HG02970 (cell line): ENCODE results near the gene ZNF653.
"Not testable (repeated sequence)": the region's sequence is repeated elsewhere in the genome, so short reads cannot be mapped to it uniquely, and the experiment has no call there.

ENCODE experiments used
- ATAC-seq: cut with Tn5 transposase; IDR thresholded peaks from one replicate; pipeline ENCODE4 v1.9.1; 2021; ENCODE audit warnings: mild to moderate bottlenecking, moderate library complexity, moderate number of reproducible peaks; ENCODE audit not compliant: unreplicated experiment, low FRiP score

Gene ZNF653

GRCh38 chr19:11482384-11483050 lies 23.1 kb downstream of the ZNF653 start:
- ATAC-seq, result peak; percentile 61

DNA sequence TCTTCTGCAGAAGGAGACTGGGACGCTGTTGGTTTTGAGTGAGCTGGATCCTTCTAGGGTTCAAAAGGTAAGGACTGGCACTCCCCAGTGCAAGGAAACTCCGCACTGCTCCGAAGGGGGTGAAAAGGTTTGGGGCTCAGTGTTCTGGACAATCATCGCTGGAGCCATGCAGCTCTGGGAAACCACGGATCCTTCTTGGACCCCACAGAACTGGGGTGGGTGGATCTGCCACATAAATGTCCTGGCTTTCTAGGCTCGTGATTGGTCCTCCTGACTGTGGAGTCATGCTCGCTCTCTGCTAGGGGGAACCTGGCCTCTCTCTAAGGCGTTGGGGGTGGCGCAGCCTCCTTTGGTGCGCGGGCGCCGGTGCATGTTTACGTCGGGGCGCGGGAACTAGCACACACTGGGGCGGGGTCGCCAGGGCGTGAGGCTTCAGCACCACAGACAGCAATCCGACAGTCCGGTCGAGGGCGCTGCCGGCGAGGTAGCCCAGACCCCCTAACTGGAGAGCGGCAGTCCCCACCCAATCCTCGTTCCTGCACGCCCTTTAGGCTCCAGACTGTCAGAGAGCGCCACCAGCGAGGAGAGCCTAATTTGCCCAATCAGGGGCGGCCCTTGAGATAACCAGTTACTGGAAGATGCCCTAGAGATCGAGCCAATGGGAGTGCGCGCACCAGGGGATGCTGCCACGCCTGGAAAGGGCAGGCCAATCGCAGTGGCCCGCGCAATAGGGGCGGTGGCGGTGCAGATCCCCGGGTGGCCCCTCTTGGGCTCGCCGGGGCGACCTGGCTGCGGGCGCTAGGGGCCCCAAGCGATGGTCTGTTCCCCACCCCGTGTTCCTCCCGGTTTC lies 23.9 kb downstream of the ZNF653 start:
- peak; percentile 51 for ATAC-seq

DNA sequence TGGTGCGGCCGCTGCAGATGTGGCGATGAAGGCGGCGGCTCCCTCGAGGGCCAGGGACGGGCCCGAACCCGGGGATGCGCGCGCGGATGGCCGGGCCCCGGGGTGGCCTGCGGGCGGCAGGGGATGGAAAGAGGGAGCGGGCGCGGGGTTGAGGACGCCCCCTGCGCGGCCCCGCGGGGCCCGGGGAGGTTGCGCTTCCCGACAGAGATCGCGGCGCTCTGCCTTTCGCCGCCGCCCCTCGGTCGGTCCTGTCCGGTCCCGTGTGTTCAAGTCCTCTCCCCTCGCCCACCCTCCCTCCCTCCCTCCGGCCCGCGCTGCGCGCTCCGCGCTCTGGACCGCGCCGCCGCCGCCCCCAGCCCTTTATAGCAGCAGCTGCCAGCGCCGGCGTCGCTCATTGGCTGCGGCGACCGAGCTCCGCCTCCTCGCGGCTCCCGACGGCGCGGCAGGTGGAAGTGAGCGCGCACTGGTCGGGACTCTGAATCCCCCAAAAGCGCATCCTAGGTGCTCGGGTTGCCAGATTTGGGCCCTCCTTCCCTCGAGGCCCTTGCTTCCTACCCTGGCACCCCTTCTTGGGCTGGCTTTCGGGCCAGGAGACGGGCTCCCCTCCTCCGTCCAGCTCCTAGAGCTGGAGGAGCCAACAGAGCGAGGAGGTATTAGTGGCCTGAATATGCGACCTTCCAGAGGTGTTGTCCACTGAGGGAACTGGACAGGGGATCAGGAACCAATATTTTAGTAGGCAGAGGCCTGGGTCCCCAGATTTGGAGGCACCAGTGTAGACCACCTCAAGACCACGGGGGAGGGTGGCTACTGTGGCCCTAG lies 24.7 kb downstream of the ZNF653 start, which contains the start of gene ELAVL3:
TSS of gene ELAVL3 (minus strand) at position 332 of the 819 bp plus-strand sequence. CDS start 438 bp downstream, outside the sequence.
- no peak for ATAC-seq

DNA sequence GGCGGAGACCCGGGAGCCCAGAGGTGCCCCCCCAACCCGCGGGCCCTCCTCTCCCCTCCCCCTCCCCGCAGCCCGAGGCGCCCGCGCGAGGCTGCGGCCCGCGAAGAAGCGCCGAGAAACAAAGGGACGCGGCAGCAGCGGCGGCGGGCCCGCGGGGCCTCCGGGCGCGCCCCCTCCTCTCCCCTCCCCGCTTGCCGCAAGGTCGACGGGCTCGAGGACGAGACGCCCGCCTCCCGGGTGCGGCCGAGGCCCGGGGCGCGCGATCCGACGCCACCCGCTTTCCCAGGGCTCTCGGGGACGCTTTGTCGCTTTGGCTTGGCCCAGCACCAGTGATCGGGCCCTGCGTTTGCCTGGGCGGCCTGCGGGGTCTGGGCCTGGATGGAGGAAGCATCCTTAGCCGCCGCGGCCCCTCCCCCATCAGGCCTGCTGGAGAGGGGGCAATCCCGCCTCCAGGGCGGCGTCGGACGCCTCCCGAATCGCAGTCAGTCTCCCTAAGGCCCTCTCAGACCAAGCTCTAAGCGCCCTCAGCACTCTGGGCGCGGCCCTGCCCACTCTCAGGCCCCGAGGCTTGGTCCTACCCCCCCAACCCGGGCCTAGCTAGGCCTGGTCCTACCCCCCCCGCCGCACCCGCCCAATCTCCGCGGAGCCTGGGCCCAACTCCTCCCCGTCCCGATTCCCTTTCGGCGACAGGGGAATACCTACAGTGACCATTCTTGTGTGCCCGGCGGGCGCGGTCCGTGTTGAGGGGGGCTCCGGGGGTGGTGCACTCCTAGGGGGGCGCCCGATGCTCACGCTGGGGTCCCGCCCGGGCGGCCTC lies 25.5 kb downstream of the ZNF653 start:
- no peak for ATAC-seq

DNA sequence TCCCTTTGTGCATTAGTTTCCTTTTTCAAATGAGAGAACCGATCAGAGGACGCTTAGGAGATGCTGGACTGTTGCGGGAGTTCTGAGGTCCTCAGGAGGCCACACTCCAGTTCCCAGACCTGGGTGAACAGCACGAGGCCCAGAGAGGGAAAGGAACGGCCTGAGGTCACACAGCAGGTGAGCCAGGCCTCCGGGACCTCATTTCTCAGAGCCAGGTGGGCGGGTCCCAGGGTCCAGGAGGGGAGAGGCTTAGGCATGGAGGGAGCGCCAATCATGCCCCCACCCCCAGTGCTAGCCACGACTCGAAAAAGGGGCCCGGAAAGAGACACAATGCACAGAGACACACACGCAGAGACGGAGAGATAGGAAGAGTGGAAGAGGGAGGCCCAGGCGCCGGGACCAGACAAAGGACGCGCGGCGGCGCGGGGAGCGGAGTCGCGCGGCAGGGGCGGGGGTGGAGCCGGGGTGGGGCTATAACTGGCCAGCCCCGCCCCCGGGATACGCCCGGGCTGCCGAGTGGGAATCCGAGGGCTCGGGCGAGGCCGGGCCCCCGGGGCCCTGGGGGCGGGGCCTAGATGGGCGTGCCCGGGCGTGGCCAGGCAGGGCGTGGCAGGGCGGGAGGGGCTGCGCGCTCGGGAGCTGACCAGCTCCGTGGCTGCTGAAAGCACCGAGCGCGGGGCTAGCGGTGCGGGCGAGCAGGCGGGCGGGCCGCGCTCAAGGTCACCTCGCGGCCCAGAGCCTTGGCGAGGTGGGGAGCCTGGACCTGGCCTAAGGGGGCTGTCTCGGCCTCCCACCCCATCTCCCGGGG lies 26.3 kb downstream of the ZNF653 start:
- ATAC-seq, result no peak

- ATAC-seq, result no peak
Observed at GRCh38 chr19:11478167-11479089, 27.2 kb downstream of the ZNF653 start.

DNA sequence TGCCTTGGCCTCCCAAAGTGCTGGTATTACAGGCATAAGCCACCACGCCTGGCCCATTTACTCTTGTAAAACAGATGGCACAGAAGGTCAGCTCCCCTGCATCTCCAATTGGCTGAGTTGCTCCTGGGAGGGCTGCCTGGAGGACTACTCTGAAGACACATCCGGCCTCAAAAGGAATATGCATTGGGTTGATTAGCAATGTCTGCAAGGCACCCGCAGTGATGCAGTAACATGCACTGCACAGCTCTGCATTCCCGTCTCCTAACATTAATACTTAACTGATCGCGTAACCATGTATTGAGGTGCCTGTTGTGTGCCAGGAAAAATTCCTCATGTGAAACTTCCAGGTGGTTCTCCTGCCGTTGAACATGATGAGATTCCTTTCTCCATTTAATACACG lies 29.8 kb downstream of the ZNF653 start:
- no peak for ATAC-seq

DNA sequence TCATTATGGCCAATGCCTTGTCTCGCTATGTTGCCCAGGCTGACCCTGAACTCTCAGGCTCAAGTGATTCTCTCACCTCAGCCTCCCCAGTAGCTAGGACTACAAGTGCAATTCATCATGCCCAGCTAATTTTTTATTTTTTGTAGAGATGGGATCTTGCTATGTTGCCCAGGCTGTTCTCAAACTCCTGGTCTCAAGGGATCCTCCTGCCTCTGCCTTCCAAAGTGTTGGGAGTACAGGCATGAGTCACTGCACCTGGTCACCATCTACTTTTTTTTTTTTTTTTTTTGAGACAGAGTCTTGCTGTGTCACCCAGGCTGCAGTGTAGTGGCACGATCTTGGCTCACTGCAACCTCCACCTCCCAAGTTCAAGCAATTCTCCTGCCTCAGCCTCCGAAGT lies 30.3 kb downstream of the ZNF653 start:
- ATAC-seq, result not testable (repeated sequence)

- ATAC-seq, result no peak
Observed at GRCh38 chr19:11473725-11474124, 31.9 kb downstream of the ZNF653 start.

DNA sequence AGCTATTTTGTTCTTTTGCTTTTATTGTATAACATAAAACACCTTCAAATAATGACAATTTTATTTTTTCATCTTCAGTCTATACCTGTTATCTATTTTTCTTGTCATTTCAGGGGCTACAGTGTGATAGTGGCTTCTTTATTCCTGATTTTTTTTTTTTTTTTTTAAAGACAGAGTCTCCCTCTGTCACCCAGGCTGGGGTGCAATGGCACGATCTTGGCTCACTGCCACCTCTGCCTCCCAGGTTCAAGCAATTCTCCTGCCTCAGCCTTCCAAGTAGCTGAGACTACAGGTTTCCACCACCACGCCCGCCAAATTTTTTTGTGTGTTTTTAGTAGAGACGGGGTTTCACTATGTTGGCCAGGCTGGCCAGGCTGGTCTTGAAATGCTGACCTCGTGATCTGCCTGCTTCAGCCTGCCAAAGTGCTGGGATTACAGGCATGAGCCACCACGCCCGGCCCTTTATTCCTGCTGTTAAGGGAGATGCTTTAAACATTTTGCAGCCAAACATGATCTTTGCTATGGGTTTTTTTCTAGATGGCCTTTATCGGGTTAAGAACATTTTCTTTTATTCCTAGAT lies 37.3 kb downstream of the ZNF653 start:
- ATAC-seq, result not testable (repeated sequence)

DNA sequence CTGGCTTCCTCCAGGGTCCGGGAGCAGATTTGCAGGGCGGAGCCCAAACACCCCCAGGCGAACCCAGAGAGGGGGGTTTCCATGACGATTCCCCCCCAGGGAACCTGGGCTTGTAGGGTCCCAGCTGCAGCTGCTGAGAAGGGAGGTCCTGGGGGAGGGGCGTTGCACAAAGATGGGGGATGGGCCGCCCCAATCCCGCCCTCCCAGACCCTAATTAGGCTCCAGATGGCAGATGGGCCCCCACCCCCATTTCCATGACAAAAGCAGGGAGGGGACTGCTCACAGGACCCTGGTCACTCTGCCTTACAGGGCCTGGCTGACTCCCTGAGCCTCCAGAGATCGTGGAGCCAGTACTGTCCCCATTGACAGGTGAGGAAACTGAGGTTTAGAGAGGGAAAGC lies 40.0 kb downstream of the ZNF653 start:
- no peak for ATAC-seq

- no peak for ATAC-seq
Observed at GRCh38 chr19:11464333-11465265, 41.0 kb downstream of the ZNF653 start.

DNA sequence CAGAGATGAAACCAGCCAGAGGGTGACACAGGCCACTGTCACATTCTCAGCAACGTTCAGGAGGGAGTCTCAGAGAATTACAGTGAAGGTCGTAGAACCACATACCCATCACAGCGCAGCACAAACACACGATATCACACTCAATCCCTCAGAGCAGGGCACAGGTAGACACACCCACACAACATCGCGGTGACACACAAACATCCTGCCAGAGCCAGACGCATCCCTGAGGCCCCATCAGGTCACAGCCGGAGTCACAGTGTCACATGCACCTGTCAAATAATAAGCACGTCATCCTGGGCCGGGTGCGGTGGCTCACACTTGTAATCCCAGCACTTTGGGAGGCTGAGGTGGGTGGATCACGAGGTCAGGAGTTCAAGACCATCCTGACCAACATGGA lies 42.2 kb downstream of the ZNF653 start:
- no peak for ATAC-seq

DNA sequence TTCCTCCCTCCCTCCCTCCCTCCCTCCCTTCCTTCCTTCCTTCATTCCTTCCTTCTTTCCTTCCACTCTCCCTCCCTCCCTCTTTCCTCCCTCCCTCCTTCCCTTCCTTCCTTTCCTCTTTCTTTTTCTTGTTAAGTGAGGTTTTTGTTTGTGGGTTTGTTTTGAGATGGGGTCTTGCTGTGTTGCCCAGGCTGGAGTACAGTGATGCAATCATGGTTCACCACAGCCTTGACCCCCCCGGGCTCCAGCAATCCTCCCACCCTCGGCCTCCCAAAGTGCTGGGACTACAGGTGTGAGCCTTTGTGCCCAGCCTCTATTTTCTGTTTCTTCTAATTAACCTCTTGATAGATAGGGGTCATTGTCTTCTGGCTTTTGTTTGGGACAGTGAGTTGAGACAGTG lies 44.2 kb downstream of the ZNF653 start:
- no peak for ATAC-seq

- no peak for ATAC-seq
Observed at GRCh38 chr19:11460207-11460606, 45.4 kb downstream of the ZNF653 start.

GRCh38 chr19:11458912-11459311 lies 46.7 kb downstream of the ZNF653 start:
- not testable (repeated sequence) for ATAC-seq
